ENCODE results near the gene FGF19. TPM values are rescaled to one million over a fixed set of nuclear protein-coding genes. Genes with fewer than 3 reads are reported as not detected.

FGF19 gene
- total and polyA plus RNA-seq, 7 experiments from 2014 or later, result not detected

GRCh38 chr11:69674886-69675714 is 28.7 kb downstream of the FGF19 start, which contains the start of gene LTO1:
Gene LTO1 (minus strand): TSS chr11:69675353. CDS start chr11:69675239, 114 bp downstream.
- DNase-seq, result peak; percentile 90 to 97 (median 93)
- Histone ChIP-seq H3K27me3 (ENCODE audit: control insufficient read depth in 2 of 2, insufficient read depth in 2 of 2, low read length in 2 of 2) (no peaks in the 10 kb centered on the region), H3K9me3 (ENCODE audit: control insufficient read depth in 2 of 3, low read length in 3 of 3) (no peaks in the 10 kb centered on the region), H3K36me3 (ENCODE audit: control insufficient read depth in 2 of 3, insufficient read depth in 3 of 3, low read length in 3 of 3) (peaks cover 0 to 28% (median 6%) of the 10 kb centered on the region in 3 experiments), H3K27ac (ENCODE audit: low read depth, low read length) (peak within 1 kb of the TSS; percentile 85), H3K4me1 (ENCODE audit: control insufficient read depth in 2 of 2, insufficient read depth in 2 of 2, low read length in 2 of 2) (peaks cover 15 to 19% of the 10 kb centered on the region in 2 donors), H3K4me3 (ENCODE audit: low read length) (peak within 1 kb of the TSS; percentile 75)
- intact Hi-C loops (cut with micrococcal nuclease), result loop anchor here (1.0 to 10.0 kb wide), 8 partner anchors 527 to 1780 kb away; partner anchors contain the start of genes FADD (in 2 of the 2), TPCN2 (in 2 of the 2), DHCR7 (in 1 of the 2) and IGHMBP2 (in 1 of the 2)
- H3K27me3 Mint-ChIP-seq, result peaks cover 0 to 13% (median 0%) of the 10 kb centered on the region in 5 donors
- peak; percentile 98 for ATAC-seq
- H3K36me3 Mint-ChIP-seq, result peaks cover 0 to 5% (median 0%) of the 10 kb centered on the region in 5 donors
- H3K4me1 Mint-ChIP-seq, result peaks cover 22 to 43% (median 31%) of the 10 kb centered on the region in 7 donors
- H3K9me3 Mint-ChIP-seq, result no peaks in the 10 kb centered on the region
- H3K27ac Mint-ChIP-seq, result peak within 1 kb of the TSS; percentile 82 to 95 (median 92)
- POLR2A ChIA-PET, result interaction anchor here (0.6 to 1.8 kb wide), 6 partner anchors 11 to 596 kb away, joined by 3 to 5 read pairs (median 3); partner anchors contain the start of gene FADD
- CTCF ChIA-PET, result interaction anchor here (0.6 to 0.7 kb wide), 2 partner anchors 123 to 1147 kb away, joined by 6 to 7 read pairs; no protein-coding TSS in a partner anchor
- H3K4me3 Mint-ChIP-seq, result peak within 1 kb of the TSS; percentile 91 to 97 (median 94)

- ATAC-seq (no peak), DNase-seq (peak in 3 of 9 donors; percentile 3 to 28 (median 26))
- Mint-ChIP-seq H3K9me3 (no peaks in the 10 kb centered on the region), H3K36me3 (peaks cover 0 to 5% (median 0%) of the 10 kb centered on the region in 5 donors), H3K4me3 (peak overlapping the region; percentile 91 to 97 (median 94)), H3K4me1 (peaks cover 22 to 44% (median 32%) of the 10 kb centered on the region in 7 donors), H3K27ac (peak overlapping the region; percentile 77 to 92 (median 87)), H3K27me3 (peaks cover 0 to 13% (median 0%) of the 10 kb centered on the region in 5 donors)
- peak overlapping the region; percentile 75 for H3K4me3 ChIP-seq (ENCODE audit: low read length)
- ChIA-PET CTCF (interaction anchor here (0.6 to 0.7 kb wide), 2 partner anchors 124 to 1146 kb away, joined by 6 to 7 read pairs; no protein-coding TSS in a partner anchor), POLR2A (interaction anchor here (0.6 to 1.8 kb wide), 5 partner anchors 10 to 597 kb away, joined by 3 to 5 read pairs (median 3); no protein-coding TSS in a partner anchor)
- H3K27ac ChIP-seq (ENCODE audit: low read depth, low read length), result peak overlapping the region; percentile 85
- peaks cover 15 to 19% of the 10 kb centered on the region in 2 donors for H3K4me1 ChIP-seq (ENCODE audit: control insufficient read depth in 2 of 2, insufficient read depth in 2 of 2, low read length in 2 of 2)
- H3K9me3 ChIP-seq (ENCODE audit: control insufficient read depth in 2 of 3, low read length in 3 of 3), result no peaks in the 10 kb centered on the region
- H3K27me3 ChIP-seq (ENCODE audit: control insufficient read depth in 2 of 2, insufficient read depth in 2 of 2, low read length in 2 of 2), result no peaks in the 10 kb centered on the region
- peaks cover 0 to 35% (median 6%) of the 10 kb centered on the region in 3 experiments for H3K36me3 ChIP-seq (ENCODE audit: control insufficient read depth in 2 of 3, insufficient read depth in 3 of 3, low read length in 3 of 3)
- intact Hi-C loops (cut with micrococcal nuclease), result loop anchor here in 1 of 2 donors (10.0 kb wide), 2 partner anchors 770 to 1780 kb away; partner anchors contain the start of genes IGHMBP2, MRPL21 and NADSYN1
Measured at GRCh38 chr11:69674267-69674885, 29.4 kb downstream of the FGF19 start.

GRCh38 chr11:69671734-69672465 is 31.9 kb downstream of the FGF19 start:
- H3K27me3 Mint-ChIP-seq, result peaks cover 0 to 4% (median 0%) of the 10 kb centered on the region in 5 donors
- H3K4me3 Mint-ChIP-seq, result peak overlapping the region in 3 of 10 donors; percentile 5 to 59 (median 47)
- no peaks in the 10 kb centered on the region for H3K27me3 ChIP-seq (ENCODE audit: control insufficient read depth in 2 of 2, insufficient read depth in 2 of 2, low read length in 2 of 2)
- H3K9me3 Mint-ChIP-seq, result no peaks in the 10 kb centered on the region
- peak overlapping the region in 1 of 9 donors; percentile 57 for H3K27ac Mint-ChIP-seq
- no peak overlapping the region for H3K4me3 ChIP-seq (ENCODE audit: low read length)
- H3K9me3 ChIP-seq (ENCODE audit: control insufficient read depth in 2 of 3, low read length in 3 of 3), result no peaks in the 10 kb centered on the region
- intact Hi-C loops (cut with micrococcal nuclease), result loop anchor here in 1 of 2 donors (10.0 kb wide), 2 partner anchors 767 to 1783 kb away; partner anchors contain the start of genes IGHMBP2, MRPL21 and NADSYN1
- ChIA-PET POLR2A (interaction anchor here (1.0 kb wide), 1 partner anchor 567 kb away, joined by 3 read pairs; no protein-coding TSS in a partner anchor), CTCF (interaction anchor here (1.3 kb wide), 1 partner anchor 16 kb away, joined by 3 read pairs; no protein-coding TSS in a partner anchor)
- DNase-seq (no peak), ATAC-seq (no peak)
- no peak overlapping the region for H3K27ac ChIP-seq (ENCODE audit: low read depth, low read length)
- peaks cover 15 to 19% of the 10 kb centered on the region in 2 donors for H3K4me1 ChIP-seq (ENCODE audit: control insufficient read depth in 2 of 2, insufficient read depth in 2 of 2, low read length in 2 of 2)
- peaks cover 24 to 44% (median 35%) of the 10 kb centered on the region in 7 donors for H3K4me1 Mint-ChIP-seq
- H3K36me3 ChIP-seq (ENCODE audit: control insufficient read depth in 2 of 3, insufficient read depth in 3 of 3, low read length in 3 of 3), result peaks cover 0 to 57% (median 10%) of the 10 kb centered on the region in 3 experiments
- peaks cover 0 to 15% (median 5%) of the 10 kb centered on the region in 5 donors for H3K36me3 Mint-ChIP-seq

GRCh38 chr11:69670158-69670845 is 33.5 kb downstream of the FGF19 start:
- Mint-ChIP-seq H3K36me3 (peaks cover 0 to 24% (median 5%) of the 10 kb centered on the region in 5 donors), H3K4me1 (peaks cover 24 to 42% (median 33%) of the 10 kb centered on the region in 7 donors), H3K27me3 (peaks cover 0 to under 1% (median 0%) of the 10 kb centered on the region in 5 donors), H3K4me3 (no peak overlapping the region), H3K27ac (peak overlapping the region in 6 of 9 donors; percentile 5 to 84 (median 65)), H3K9me3 (no peaks in the 10 kb centered on the region)
- ChIA-PET CTCF (interaction anchor here (0.7 to 1.5 kb wide), 9 partner anchors 10 to 604 kb away, joined by 3 to 5 read pairs (median 3); no protein-coding TSS in a partner anchor), POLR2A (no interaction called here)
- Histone ChIP-seq H3K27ac (ENCODE audit: low read depth, low read length) (no peak overlapping the region), H3K9me3 (ENCODE audit: control insufficient read depth in 2 of 3, low read length in 3 of 3) (no peaks in the 10 kb centered on the region), H3K4me3 (ENCODE audit: low read length) (no peak overlapping the region), H3K36me3 (ENCODE audit: control insufficient read depth in 2 of 3, insufficient read depth in 3 of 3, low read length in 3 of 3) (peaks cover 0 to 72% (median 10%) of the 10 kb centered on the region in 3 experiments), H3K27me3 (ENCODE audit: control insufficient read depth in 2 of 2, insufficient read depth in 2 of 2, low read length in 2 of 2) (no peaks in the 10 kb centered on the region), H3K4me1 (ENCODE audit: control insufficient read depth in 2 of 2, insufficient read depth in 2 of 2, low read length in 2 of 2) (peaks cover 15 to 19% of the 10 kb centered on the region in 2 donors)
- DNase-seq (peak; percentile 25 to 57 (median 43)), ATAC-seq (peak; percentile 36)
- intact Hi-C loops (cut with micrococcal nuclease), result loop anchor here (1.0 to 10.0 kb wide), 4 partner anchors 378 to 1784 kb away; partner anchors contain the start of genes IGHMBP2 (in 1 of the 2), MRPL21 (in 1 of the 2) and NADSYN1 (in 1 of the 2)

GRCh38 chr11:69669486-69669885 is 34.3 kb downstream of the FGF19 start:
- no peaks in the 10 kb centered on the region for H3K9me3 ChIP-seq (ENCODE audit: control insufficient read depth in 2 of 3, low read length in 3 of 3)
- no peaks in the 10 kb centered on the region for H3K27me3 ChIP-seq (ENCODE audit: control insufficient read depth in 2 of 2, insufficient read depth in 2 of 2, low read length in 2 of 2)
- Mint-ChIP-seq H3K36me3 (peaks cover 0 to 31% (median 5%) of the 10 kb centered on the region in 5 donors), H3K4me1 (peaks cover 24 to 39% (median 28%) of the 10 kb centered on the region in 7 donors), H3K27me3 (no peaks in the 10 kb centered on the region), H3K9me3 (no peaks in the 10 kb centered on the region), H3K4me3 (no peak overlapping the region), H3K27ac (no peak overlapping the region)
- H3K36me3 ChIP-seq (ENCODE audit: control insufficient read depth in 2 of 3, insufficient read depth in 3 of 3, low read length in 3 of 3), result peaks cover 0 to 76% (median 10%) of the 10 kb centered on the region in 3 experiments
- ATAC-seq, result no peak
- no peak for DNase-seq
- H3K27ac ChIP-seq (ENCODE audit: low read depth, low read length), result no peak overlapping the region
- peaks cover 13 to 17% of the 10 kb centered on the region in 2 donors for H3K4me1 ChIP-seq (ENCODE audit: control insufficient read depth in 2 of 2, insufficient read depth in 2 of 2, low read length in 2 of 2)
- CTCF ChIA-PET, result interaction anchor here (1.2 to 1.5 kb wide), 2 partner anchors 377 to 571 kb away, joined by 4 to 5 read pairs; no protein-coding TSS in a partner anchor
- H3K4me3 ChIP-seq (ENCODE audit: low read length), result no peak overlapping the region
- POLR2A ChIA-PET, result no interaction called here
- intact Hi-C loops (cut with micrococcal nuclease), result no loop called here

All from naive thymus-derived CD4-positive, alpha-beta T cell (primary cell).